Measurements from ENCODE around the gene MAMDC4.
A peak's percentile ranks its signal among the peaks of the same experiment; 100 is the strongest.

The MAMDC4 gene

GRCh38 chr9:136851941-136852663 is at the start of gene MAMDC4:
TSS of gene MAMDC4 (plus strand) at chr9:136852346. CDS start at chr9:136852417, 71 bp downstream.
- peak within 1 kb of the TSS; percentile 99 for H3K27ac ChIP-seq
- TF ChIP-seq ZFX (IDR thresholded peaks at IDR 0.05; ENCODE audit: borderline replicate concordance) (no peak), CTCF (IDR thresholded peaks at IDR 0.05) (no peak)

- peak overlapping the region; percentile 40; the same call in 1 of the 2 replicates for H3K27ac ChIP-seq
These were observed 49.1 kb upstream of the MAMDC4 start for GRCh38 chr9:136803009-136803550.

GRCh38 chr9:136803551-136804508 is 48.3 kb upstream of the MAMDC4 start:
- H3K27ac ChIP-seq, result peak overlapping the region; percentile 40; the same call in 1 of the 2 replicates
- TF ChIP-seq CTCF (IDR thresholded peaks at IDR 0.05) (no peak), ZFX (IDR thresholded peaks at IDR 0.05; ENCODE audit: borderline replicate concordance) (no peak)

- TF ChIP-seq ZFX (IDR thresholded peaks at IDR 0.05; ENCODE audit: borderline replicate concordance) (no peak), CTCF (IDR thresholded peaks at IDR 0.05) (no peak)
- H3K27ac ChIP-seq, result peak overlapping the region; percentile 40
These were observed 47.5 kb upstream of the MAMDC4 start for GRCh38 chr9:136804509-136805206.

GRCh38 chr9:136805207-136805740 is 46.9 kb upstream of the MAMDC4 start:
- H3K27ac ChIP-seq, result peak overlapping the region; percentile 22; the same call in 1 of the 2 replicates
- TF ChIP-seq ZFX (IDR thresholded peaks at IDR 0.05; ENCODE audit: borderline replicate concordance) (no peak), CTCF (IDR thresholded peaks at IDR 0.05) (no peak)

GRCh38 chr9:136806067-136806466 is 46.1 kb upstream of the MAMDC4 start:
- H3K27ac ChIP-seq, result peak overlapping the region; percentile 91; the same call in 1 of the 2 replicates
- TF ChIP-seq ZFX (IDR thresholded peaks at IDR 0.05; ENCODE audit: borderline replicate concordance) (no peak), CTCF (IDR thresholded peaks at IDR 0.05) (no peak)

Data from 22Rv1 (cell line).